Right lobe of liver (tissue), 4 donors: Measurements from ENCODE around the gene ATP6V0A1.

Experiments
- POLR2A ChIP-seq: fragments of 450-650 bp; IDR thresholded peaks from one replicate; pipeline ENCODE4 v1.6.1; 2017; ENCODE audit warnings: antibody characterized with exemption, mild to moderate bottlenecking
- TF ChIP-seq, protein P1 (sequence below), 4 donors: fragments of 200-600 bp in 3 of 4; fragments of 450-650 bp in 1 of 4; IDR thresholded peaks; one replicate each; pipeline versions ENCODE4 v1.5.1 to v1.8.0; 2016 to 2022; ENCODE audit warnings: antibody characterized with exemption in 4 of 4, mild to moderate bottlenecking in 2 of 4
- donor health status: DM: no; HTN: no; CAD: no.
- donor health status: DM: no; HTN: no; CAD: no.
- donor health status: DM: no; HTN: yes; CAD: no.

- TF ChIP-seq, protein P1, sequence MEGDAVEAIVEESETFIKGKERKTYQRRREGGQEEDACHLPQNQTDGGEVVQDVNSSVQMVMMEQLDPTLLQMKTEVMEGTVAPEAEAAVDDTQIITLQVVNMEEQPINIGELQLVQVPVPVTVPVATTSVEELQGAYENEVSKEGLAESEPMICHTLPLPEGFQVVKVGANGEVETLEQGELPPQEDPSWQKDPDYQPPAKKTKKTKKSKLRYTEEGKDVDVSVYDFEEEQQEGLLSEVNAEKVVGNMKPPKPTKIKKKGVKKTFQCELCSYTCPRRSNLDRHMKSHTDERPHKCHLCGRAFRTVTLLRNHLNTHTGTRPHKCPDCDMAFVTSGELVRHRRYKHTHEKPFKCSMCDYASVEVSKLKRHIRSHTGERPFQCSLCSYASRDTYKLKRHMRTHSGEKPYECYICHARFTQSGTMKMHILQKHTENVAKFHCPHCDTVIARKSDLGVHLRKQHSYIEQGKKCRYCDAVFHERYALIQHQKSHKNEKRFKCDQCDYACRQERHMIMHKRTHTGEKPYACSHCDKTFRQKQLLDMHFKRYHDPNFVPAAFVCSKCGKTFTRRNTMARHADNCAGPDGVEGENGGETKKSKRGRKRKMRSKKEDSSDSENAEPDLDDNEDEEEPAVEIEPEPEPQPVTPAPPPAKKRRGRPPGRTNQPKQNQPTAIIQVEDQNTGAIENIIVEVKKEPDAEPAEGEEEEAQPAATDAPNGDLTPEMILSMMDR (IDR thresholded peaks at IDR 0.05): no peak
- TF ChIP-seq POLR2A: no peak
Measured at GRCh38 chr17:42467889-42468288, 9.2 kb downstream of the ATP6V0A1 start.
